Left cardiac atrium (tissue), 4 donors: ENCODE results near the gene KRT8. TPM values are rescaled to one million over a fixed set of nuclear protein-coding genes. Genes with fewer than 3 reads are reported as not detected.
"Not testable (repeated sequence)": the region's sequence is repeated elsewhere in the genome, so short reads cannot be mapped to it uniquely, and the experiment has no call there.

Source experiments
- ATAC-seq, 2 donors: fragments of 200-7000 bp; cut with Tn5 transposase; one replicate each; pipeline ENCODE4 v1.9.1; 2020; ENCODE audit warnings: mild to moderate bottlenecking in 2 of 2, moderate library complexity in 2 of 2
- DNase-seq: peaks from one replicate; pipeline ENCODE4 v3.0.0-alpha.2; 2020
- intact Hi-C, 2 donors: fragments of 100-400 bp; cut with DNase I; formaldehyde crosslinking; loops; one replicate each; pipeline versions ENCODE4 v1.14.1 to v1.15.1; 2022 to 2023
- total RNA-seq, 2 donors: library from RNA; stranded (reverse); fragmentation: NEBNext Ultra II Directional; extraction: Animal tissue kit (Norgen Biotek cat#: 25700); gene quantifications; one replicate each; pipeline ENCODE4 v1.2.1, GENCODE V29; 2021
- donor health status: DM: no; HTN: yes; CAD: no.
- donor health status: DM: no; HTN: yes; CAD: no; lungs with severe emphysema.
- donor health status: DM: yes; HTN: yes; CAD: no.
- donor health status: Dilated cardiomyopathy.

Gene KRT8
- total RNA-seq, 2 donors from 2014 or later, result 194 to 233 TPM

GRCh38 chr12:52906191-52906601, 1.3 kb upstream of the KRT8 start:
- DNase-seq (no peak), ATAC-seq (no peak)
- intact Hi-C loops, result no loop called here

- DNase-seq (peak; percentile 63), ATAC-seq (peak; percentile 63 to 73)
- intact Hi-C loops, result loop anchor here in 1 of 2 donors (5.0 kb wide), 1 partner anchor 73 kb away; no protein-coding TSS in a partner anchor
Measured at GRCh38 chr12:52903855-52904508, 894 bp downstream of the KRT8 start.

GRCh38 chr12:52903285-52903854, 1.5 kb downstream of the KRT8 start:
- ATAC-seq (peak; percentile 68 to 94), DNase-seq (peak; percentile 80)
- intact Hi-C loops, result loop anchor here in 1 of 2 donors (5.0 kb wide), 1 partner anchor 74 kb away; no protein-coding TSS in a partner anchor

- ATAC-seq (no peak), DNase-seq (no peak)
- intact Hi-C loops, result loop anchor here in 1 of 2 donors (5.0 kb wide), 1 partner anchor 75 kb away; no protein-coding TSS in a partner anchor
Measured at GRCh38 chr12:52901715-52902541, 2.9 kb downstream of the KRT8 start.

GRCh38 chr12:52900896-52901714, 3.8 kb downstream of the KRT8 start:
- ATAC-seq, result no peak
- no peak for DNase-seq
- intact Hi-C loops, result loop anchor here in 1 of 2 donors (5.0 kb wide), 1 partner anchor 76 kb away; no protein-coding TSS in a partner anchor

GRCh38 chr12:52900166-52900895, 4.5 kb downstream of the KRT8 start:
- intact Hi-C loops, result loop anchor here in 1 of 2 donors (5.0 kb wide), 1 partner anchor 77 kb away; no protein-coding TSS in a partner anchor
- ATAC-seq, result no peak
- no peak for DNase-seq

- DNase-seq (no peak), ATAC-seq (no peak)
- intact Hi-C loops, result loop anchor here in 1 of 2 donors (5.0 kb wide), 1 partner anchor 78 kb away; no protein-coding TSS in a partner anchor
Measured at GRCh38 chr12:52899338-52900035, 5.4 kb downstream of the KRT8 start.

GRCh38 chr12:52896190-52897100, 8.4 kb downstream of the KRT8 start:
- peak; percentile 17 to 34 for ATAC-seq
- no peak for DNase-seq
- intact Hi-C loops, result no loop called here

- intact Hi-C loops, result no loop called here
- peak; percentile 19 to 24 for ATAC-seq
Measured at GRCh38 chr12:52895726-52896189, 9.1 kb downstream of the KRT8 start.

GRCh38 chr12:52892974-52893373, 11.9 kb downstream of the KRT8 start:
- intact Hi-C loops, result no loop called here
- ATAC-seq (no peak), DNase-seq (no peak)

More at GRCh38 chr12:52895726-52896189, 9.1 kb downstream of the KRT8 start:
- no peak for DNase-seq

- intact Hi-C loops, result no loop called here
- no peak for DNase-seq
- no peak for ATAC-seq
Measured at GRCh38 chr12:52892207-52892852, 12.5 kb downstream of the KRT8 start.

GRCh38 chr12:52891044-52891443, 13.8 kb downstream of the KRT8 start:
- ATAC-seq (no peak), DNase-seq (no peak)
- intact Hi-C loops, result no loop called here

- no peak for DNase-seq
- no peak for ATAC-seq
- intact Hi-C loops, result no loop called here
Measured at GRCh38 chr12:52890417-52890816, 14.5 kb downstream of the KRT8 start.

- peak; percentile 82 for DNase-seq
- peak; percentile 83 to 85 for ATAC-seq
Measured at GRCh38 chr12:52884526-52885293, 20.2 kb downstream of the KRT8 start.

GRCh38 chr12:52880499-52880898, 24.4 kb downstream of the KRT8 start:
- intact Hi-C loops, result loop anchor here (2.0 to 5.0 kb wide), 3 partner anchors 508 to 724 kb away; no protein-coding TSS in a partner anchor
- not testable (repeated sequence) for ATAC-seq, DNase-seq

More at GRCh38 chr12:52884526-52885293, 20.2 kb downstream of the KRT8 start:
- intact Hi-C loops, result loop anchor here (1.0 to 5.0 kb wide), 3 partner anchors 96 to 512 kb away; no protein-coding TSS in a partner anchor
